GM21367 (cell line): ENCODE results near the gene SNX2.
"Not testable (repeated sequence)": the region's sequence is repeated elsewhere in the genome, so short reads cannot be mapped to it uniquely, and the experiment has no call there.

ENCODE experiments used
- ATAC-seq: cut with Tn5 transposase; IDR thresholded peaks from one replicate; pipeline ENCODE4 v1.9.1; 2021; ENCODE audit not compliant: unreplicated experiment

SNX2 gene, protein sequence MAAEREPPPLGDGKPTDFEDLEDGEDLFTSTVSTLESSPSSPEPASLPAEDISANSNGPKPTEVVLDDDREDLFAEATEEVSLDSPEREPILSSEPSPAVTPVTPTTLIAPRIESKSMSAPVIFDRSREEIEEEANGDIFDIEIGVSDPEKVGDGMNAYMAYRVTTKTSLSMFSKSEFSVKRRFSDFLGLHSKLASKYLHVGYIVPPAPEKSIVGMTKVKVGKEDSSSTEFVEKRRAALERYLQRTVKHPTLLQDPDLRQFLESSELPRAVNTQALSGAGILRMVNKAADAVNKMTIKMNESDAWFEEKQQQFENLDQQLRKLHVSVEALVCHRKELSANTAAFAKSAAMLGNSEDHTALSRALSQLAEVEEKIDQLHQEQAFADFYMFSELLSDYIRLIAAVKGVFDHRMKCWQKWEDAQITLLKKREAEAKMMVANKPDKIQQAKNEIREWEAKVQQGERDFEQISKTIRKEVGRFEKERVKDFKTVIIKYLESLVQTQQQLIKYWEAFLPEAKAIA

DNA sequence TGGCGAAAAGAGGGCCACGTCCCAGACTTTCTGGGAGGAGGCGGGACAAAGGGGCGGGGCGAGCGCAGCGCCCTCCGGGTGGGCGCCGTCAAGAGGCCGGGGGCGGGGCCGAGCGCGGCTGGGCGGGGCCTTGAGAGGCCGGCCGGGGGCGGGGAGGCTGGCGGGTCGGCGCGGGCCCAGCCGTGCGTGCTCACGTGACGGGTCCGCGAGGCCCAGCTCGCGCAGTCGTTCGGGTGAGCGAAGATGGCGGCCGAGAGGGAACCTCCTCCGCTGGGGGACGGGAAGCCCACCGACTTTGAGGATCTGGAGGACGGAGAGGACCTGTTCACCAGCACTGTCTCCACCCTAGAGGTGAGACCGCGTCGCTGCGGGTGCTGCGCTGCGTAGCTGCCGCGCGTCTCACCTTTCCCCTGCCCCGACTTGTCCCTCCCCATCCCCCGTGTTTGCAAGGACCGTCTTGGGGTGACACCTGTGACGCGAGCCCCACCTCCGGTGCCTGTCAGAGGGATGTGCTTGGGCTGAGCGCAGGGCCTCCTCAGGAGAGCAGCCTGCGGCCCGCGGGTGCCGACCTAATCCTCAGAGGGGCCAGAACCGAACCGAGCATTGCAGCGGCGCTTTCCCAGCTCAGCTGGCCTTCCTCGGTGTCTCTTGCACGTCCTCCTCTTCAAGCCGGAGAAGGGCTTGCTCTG lies at the start of gene SNX2:
TSS of gene SNX2 (plus strand) at position 220 of the 689 bp plus-strand sequence. CDS start at position 244, 24 bp downstream.
- peak; percentile 81 for ATAC-seq

DNA sequence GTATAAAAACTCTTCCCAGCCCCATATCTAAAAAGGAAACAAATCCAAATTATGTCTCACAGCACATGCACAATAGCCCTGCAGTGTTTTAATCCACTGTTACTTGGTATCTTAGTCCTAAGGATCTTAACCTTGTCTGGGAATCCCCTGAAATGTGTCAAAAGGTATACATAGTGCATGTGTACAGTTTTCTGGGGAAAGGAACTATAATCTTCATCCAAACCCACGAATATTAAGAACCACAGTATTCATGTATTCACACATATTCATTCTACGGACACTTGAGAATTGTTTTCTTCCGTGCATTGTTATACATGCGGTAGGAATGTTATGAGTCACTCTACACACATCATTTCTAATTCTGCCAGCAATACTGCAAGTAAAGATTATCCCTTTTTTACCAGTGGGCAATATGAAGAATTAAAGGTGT lies 47.8 kb upstream of the SNX2 start:
- ATAC-seq: peak; percentile 35

DNA sequence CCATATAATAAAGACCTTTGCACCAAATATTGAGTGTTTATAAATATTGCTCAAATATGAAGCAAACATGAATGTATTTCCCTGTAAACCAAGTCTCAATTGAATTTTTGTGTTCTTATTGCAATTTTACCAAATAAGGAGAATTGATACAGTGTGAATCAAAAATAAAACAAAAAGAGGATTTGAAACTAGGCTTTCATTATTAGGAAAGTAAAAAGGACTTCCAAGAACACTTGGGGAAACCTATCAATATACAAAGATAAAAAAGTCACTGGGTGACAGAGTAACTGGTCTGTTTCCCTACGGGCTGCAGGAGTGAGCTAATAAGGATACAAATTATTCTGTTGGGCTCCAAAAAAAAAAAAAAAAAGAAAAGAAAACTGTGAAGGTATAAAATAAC lies 44.8 kb upstream of the SNX2 start:
- no peak for ATAC-seq

DNA sequence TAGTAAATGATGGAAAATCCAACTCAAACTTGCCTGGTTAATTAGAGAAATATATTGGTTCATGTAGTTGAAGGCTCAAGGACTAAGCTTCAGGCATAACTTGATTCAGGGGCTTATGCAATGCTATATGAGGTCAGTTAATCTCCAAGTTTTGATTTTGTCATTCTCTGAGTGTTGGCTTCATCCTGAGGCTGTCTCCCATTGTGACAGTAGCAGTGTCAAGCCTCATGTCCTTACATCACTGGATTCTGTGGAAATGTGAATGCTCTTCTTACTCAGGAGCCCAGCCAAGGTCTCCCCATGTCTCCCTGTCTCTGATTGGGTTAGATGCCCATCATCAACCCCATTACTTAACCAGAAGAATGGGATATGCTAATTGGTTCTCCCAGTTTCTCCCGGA lies 44.4 kb upstream of the SNX2 start:
- ATAC-seq: no peak

DNA sequence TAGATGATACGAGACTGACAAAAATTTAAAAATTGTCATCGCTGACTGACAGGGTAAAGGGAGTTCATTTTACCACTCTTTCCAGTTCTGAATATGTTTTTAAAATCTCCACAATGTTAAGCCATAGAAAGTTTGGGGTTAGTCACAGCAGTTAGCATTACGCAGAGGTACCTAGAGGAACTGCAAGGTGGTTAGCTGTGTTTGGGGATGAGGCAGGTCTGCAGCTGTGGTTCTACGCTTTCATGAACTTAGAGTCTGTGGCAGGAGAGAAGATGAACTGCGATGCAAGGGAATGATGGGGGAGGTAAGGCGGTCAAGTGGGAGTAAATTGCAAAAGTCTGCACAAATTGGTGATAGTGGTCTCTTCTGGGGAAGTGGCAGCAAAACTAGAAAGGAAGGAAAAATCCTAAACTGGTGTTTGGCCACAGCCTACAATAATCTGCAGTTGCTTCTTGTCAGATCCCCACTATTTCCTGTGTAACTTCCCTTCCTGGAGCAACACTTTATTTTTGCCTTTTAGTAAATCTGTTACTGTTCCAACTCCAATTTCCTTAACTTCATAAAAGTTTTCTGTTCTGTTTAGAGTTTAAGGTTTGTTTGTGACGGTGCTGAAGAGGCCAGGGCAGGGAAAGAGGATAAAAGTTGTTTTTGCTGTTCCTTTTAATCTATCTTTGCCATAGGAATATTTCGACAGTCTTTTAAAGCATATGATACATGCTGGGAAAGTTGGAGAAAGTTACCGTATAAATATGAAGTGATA lies 38.6 kb upstream of the SNX2 start:
- ATAC-seq: peak; percentile 78

DNA sequence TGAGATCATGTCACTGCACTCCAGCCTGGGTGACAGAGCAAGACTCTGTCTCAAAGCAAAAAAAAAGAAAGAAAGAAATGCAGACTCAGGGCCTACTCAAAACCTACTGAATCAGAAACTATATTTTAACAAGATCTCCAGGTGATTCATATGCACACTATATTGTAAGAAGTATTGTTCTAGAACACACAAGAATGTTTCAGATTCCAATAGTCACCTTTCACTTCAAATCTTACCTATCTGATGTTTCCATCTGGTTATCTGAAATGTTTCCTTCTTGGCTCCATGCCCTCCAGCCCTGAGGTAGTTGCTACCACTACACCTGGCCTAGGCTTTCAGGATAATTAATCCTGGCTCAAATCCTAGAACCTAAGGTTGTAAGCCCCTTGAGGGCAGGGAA lies 36.8 kb upstream of the SNX2 start:
- no peak for ATAC-seq

DNA sequence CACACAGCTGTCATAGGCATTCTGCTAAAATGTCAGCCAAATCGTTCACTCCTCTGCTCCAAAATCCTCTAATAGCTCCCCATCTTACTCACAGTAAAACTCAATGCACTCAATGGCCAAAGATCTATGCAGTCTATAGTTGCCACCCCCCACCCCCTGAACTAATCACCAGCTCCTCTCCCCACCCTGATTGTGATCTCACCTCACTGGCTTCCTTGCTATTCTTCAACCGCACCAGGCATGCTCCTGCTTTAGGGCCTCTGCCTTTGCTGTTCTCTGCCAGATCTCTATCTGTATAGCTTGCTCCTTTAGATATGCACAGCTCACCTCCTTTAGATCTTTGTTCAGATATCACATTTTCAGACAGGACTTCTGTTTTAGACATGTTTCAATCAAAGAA lies 33.2 kb upstream of the SNX2 start:
- no peak for ATAC-seq

DNA sequence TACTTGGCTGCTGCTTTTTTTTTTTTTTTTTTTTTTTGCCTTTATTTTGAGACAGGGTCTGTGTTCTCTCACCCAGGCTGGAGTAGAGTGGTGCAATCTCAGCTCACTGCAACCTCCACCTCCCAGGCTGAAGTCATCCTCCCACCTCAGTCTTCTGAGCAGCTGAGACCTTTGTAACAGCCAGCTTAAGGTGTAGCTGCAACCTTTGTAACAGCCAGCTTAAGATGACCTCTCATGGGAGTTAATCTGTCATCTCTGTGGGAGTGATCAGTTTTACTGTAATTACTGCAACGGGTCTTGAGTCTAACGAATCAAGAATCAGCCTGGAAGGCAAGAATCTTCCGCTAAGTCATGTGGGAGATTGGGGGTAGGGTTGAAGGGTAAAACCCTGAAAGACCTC lies 31.6 kb upstream of the SNX2 start:
- ATAC-seq: no peak

DNA sequence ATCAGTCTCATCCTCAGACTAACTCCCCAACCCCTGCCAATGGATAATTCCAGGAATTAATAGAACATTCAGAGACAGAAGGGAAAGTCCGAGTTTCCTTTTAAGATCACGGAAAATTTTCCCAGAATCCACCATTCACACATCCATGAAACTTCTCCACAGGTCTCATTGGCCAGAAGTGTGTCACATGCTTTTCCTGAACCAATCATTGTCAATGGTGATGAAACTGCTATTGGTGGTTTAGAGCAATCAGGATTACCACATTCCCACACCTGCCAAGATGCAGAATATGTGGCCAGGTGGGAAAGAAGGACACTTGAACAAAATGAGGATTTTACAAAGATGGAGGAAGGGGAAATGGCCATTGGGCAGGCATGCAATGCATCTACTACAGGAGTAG lies 29.3 kb upstream of the SNX2 start:
- ATAC-seq: no peak

DNA sequence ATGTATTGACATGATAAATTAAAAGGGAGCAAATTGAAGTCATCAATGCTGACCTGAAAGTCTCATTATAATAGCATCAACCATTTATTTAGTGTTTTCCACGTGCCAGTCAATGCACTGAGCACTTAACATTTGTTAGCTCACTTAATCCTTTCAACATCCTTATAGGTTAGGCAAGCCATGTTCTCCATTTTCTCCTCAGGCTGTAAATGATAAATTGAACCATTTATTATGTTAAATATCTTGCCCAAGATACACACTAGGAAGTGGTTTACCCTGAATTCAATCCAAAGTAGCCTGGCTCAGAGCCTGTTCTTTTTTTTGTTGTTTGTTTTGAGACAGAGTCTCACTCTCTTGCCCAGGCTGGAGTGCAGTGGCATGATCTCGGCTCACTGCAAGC lies 25.0 kb upstream of the SNX2 start:
- no peak for ATAC-seq

DNA sequence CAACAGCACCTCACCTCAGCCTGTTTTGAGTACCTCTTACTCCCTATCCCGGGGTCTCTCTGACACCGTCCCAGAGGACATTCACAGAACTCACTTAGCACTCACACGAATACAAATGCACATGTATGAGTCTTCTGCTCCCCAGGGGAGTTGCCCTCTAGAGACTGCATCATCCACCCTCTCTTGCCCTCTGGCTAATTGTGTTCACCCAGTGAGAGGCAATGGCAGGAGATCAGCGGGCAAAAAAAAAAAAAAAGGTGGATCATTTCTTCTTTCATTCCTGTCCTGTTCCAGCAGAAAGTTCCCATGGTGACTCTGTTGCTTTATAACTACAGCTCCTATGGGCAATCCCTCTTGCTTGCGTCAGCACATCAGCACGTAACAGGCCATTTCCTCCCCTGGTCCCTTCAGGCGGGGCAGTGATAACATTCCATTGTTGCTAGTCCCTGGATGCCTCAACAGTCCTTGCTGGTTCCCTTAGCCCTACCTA lies 23.5 kb upstream of the SNX2 start:
- no peak for ATAC-seq

DNA sequence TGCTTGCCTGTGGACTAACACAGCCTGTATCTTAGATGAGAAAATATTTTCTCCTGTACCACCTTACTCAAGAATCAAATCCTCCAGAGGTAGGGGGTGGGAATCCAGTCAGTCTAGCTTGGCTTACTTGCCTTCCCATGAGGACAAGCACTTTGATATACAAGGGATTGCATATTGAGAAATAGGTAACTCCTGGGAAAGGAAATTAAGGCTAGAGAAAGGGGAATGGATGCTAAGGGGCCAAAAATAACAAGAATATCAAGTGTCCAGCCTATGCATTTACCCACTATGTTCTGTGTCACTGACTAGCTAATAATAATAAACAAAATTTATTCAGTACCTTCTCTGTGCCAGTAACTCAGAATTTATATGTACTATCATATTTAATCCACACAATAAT lies 21.4 kb upstream of the SNX2 start:
- ATAC-seq: no peak

DNA sequence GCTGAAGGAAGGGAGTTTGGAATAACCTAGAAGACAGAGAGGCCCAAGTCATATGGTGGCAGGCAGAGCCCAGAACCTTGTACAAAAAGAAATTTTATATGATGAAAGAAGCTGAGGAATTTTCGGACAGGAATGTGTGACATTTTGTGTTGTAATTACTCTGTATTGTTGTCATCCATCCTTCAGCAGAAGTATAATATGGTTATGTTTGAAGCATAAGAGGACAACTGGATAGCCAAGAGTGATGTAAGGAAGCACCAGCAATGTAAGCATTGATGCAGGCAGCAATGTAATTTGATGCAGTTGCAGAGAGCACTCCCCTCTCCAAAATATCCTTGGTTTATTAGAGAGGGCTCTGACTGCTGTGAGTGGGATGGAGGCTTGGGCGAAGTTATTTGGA lies 19.1 kb upstream of the SNX2 start:
- no peak for ATAC-seq

DNA sequence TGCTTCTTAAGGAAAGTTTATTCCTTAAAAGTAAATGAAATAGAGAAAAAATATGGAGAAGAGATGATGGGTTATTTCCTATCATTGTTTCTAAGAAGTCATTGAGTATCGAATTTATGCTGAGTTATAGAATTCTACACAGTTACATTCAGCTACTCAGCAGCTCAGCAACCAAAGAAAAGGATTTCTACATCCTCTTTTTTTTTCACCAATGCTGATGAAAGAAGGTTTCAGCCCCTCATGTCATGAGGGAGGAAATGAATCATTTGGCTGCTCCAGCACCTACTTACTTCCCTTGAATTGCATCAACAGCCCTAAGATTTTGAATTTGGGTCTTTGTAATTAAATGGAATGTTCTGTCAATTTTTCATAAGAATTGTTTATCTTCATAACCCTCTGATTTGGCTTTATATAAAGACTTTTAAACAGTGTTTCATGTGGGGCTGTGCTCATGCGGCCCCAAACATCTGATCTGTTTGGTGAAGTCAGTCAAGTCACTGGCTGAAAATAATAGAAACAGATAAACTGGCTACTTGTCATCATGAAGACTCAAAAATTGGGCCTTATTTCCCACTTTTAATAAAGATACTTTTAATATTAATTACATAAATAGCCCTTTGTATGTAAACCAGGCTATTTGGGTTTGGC lies 18.5 kb upstream of the SNX2 start:
- ATAC-seq: peak; percentile 82

DNA sequence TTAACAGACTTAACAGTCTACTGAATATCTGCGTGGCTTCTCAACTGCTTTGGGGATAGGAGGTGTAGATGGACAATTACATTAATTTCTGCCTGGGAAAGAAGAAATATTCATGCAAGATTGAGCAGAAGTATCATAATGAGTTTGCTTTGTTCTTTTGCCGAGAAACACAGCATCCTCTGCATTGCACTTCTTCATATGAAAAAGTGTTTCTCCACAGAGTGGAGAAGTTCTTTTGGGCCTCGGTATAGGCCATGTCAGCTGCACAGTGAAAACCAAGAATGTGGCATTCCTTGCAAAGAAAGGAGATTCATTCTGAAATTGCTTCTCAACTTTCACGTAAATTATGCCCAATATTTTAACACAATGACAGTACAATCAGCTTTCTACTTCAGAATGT lies 17.6 kb upstream of the SNX2 start:
- peak; percentile 52 for ATAC-seq

DNA sequence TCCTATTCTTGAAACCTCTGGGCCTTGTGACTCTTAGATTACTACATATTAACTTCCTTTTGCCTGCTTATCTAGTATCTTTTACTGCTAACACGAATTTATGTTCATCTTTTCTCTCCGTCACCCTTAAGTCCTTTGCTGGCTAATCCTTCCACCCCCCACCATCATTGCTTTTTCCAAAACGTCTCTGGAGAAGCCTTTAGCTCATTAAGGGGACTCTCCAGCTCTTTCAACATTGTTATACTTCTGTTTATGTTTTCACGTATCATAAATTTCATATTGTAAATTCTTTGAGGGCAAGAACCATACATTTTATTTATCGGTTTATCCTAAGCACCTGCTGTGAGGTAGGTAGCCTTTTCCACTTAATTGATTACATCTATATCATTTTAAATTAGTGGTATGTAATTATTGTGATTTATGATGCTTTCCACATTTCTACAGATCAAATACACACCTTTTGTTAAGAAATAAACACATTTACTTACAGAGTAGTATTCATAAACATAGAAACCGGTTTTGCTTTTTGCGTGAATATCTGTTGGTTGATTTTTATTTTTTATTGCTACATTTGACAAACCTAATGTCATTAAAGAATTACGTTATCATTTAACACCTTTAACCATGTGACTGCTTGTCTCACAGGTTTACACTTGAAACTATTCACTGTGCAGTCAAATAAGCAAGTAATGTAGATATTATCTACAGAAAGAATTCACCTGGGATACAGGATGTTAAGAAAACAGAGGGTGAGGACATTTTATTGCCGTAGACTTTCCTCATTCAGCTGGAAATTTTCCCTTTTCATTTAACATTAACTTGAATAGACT lies 15.4 kb upstream of the SNX2 start:
- no peak for ATAC-seq

DNA sequence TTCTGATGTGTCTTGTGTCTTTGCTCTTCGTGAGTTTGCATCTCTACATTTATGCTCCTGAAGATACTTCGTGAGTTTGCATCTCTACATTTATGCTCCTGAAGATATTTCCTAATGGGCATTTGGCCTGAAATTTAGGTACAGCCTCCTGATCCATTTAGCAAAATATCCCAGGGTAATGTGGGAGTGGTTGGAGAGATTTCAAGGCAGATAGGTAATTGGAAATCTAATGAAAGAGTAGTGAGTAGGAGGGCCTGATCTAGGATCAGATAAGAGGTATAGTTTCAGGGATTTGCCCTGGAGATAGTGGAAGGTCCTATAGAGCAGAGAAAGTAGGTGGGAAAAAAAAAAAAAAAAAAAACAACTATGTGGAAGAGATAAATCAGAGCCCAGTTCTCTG lies 14.6 kb upstream of the SNX2 start:
- ATAC-seq: no peak

DNA sequence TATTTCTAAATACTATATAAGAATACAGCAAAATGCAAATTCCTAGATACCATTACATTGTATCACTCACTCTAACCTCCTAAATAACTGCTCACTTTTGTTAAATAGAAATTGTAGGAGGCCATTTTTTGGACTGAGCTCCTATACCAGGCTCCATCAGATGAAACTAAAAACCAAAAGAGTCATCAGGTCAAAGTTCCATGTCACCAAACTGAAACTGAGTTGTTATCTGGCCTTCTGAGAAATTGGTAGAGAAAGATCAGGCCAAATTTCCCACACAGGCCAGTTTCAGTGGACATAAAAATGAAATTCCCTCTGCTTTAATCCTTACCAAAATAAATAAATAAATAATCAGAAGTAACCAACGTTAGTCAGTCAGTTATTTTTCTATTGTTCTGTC lies 13.8 kb upstream of the SNX2 start:
- ATAC-seq: no peak

DNA sequence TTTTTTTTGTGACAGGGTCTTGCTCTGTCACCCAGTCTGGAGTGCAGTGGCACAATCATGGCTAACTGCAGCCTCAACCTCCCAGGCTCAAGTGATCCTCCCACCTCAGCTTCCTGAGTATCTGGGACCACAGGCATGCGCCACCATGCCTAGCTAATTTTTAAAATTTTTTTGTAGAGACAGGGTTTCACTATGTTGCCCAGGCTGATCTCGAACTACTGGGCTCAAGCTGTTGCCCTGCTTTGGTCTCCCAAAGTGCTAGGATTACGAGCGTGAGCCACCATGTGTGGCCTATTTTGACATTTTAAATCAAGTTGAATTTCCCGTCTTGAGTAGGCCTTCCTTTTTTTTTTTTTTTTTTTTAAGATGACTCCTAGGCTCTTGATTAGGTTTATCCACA lies 13.0 kb upstream of the SNX2 start:
- ATAC-seq: not testable (repeated sequence)

DNA sequence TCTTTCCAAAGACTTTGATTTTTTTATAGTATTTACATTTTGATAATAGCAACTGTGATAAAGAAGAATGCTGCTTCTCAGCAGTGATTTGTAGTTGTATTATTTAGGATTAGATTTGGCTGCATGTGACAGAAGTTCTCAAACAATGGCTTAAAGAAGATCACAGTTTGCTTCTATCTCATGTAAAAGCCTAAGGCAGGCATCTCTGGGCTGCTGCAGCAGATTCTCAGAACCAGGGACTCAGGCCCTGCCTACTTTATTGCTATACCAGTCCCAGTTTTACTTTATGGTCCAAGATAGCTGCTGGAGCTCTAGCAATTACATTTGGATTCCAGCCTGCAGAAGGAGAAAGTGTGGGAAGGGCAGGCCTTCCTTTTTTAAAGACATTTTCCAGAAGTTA lies 8.8 kb upstream of the SNX2 start:
- no peak for ATAC-seq
